ENCODE results near the gene CMTM1. TPM values are rescaled to one million over a fixed set of nuclear protein-coding genes. Genes with fewer than 3 reads are reported as not detected.
"Not testable (repeated sequence)": the region's sequence is repeated elsewhere in the genome, so short reads cannot be mapped to it uniquely, and the experiment has no call there.

The CMTM1 gene
- polyA plus RNA-seq, 2 donors: 0.14 to 0.22 TPM

- H3K4me1 ChIP-seq (ENCODE audit: control insufficient read depth in 2 of 2, insufficient read depth in 2 of 2, low read length in 1 of 2): no peaks in the 10 kb centered on the region
- peaks cover 0 to 3% of the 10 kb centered on the region in 2 donors for H3K36me3 ChIP-seq (ENCODE audit: control insufficient read depth in 2 of 2, insufficient read depth in 2 of 2, low read length in 1 of 2)
- no peak overlapping the region for H3K4me3 ChIP-seq (ENCODE audit: low read depth in 1 of 2, low read length in 2 of 2)
- H3K27me3 ChIP-seq (ENCODE audit: control insufficient read depth in 1 of 2, insufficient read depth in 2 of 2, low read length in 2 of 2): no peaks in the 10 kb centered on the region
- 87 to 89% methylated on average over 3 of the region's 3 CpGs for WGBS, 2 donors
- no peak overlapping the region for H3K27ac ChIP-seq (ENCODE audit: low read depth in 2 of 2, low read length in 1 of 2)
- H3K9me3 ChIP-seq (ENCODE audit: control insufficient read depth in 2 of 2, insufficient read depth in 1 of 2, low read depth in 1 of 2, low read length in 1 of 2): no peaks in the 10 kb centered on the region
Observed at GRCh38 chr16:66561381-66562080, 4.7 kb upstream of the CMTM1 start.

DNA sequence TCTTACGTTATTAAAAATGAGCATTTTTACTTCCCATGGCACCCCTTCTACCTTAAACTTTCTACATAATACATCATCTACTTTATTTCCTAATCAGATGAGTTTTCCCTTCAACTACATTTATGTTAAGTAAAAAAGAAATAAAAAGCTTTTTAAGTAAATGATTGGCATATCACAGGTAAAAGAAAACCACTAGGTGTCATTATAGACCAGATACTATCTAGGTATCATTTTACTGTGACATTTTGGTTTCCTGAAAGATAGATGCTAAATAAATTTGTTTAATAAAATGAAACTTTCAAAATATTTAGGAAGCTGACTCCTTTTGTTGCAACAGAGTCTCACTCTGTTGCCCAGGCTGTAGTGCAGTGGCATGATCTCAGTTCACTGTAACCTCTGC is 3.8 kb upstream of the CMTM1 start:
- Histone ChIP-seq H3K36me3 (ENCODE audit: control insufficient read depth in 2 of 2, insufficient read depth in 2 of 2, low read length in 1 of 2) (peaks cover 0 to 3% of the 10 kb centered on the region in 2 donors), H3K9me3 (ENCODE audit: control insufficient read depth in 2 of 2, insufficient read depth in 1 of 2, low read depth in 1 of 2, low read length in 1 of 2) (no peaks in the 10 kb centered on the region), H3K4me1 (ENCODE audit: control insufficient read depth in 2 of 2, insufficient read depth in 2 of 2, low read length in 1 of 2) (no peaks in the 10 kb centered on the region), H3K4me3 (ENCODE audit: low read depth in 1 of 2, low read length in 2 of 2) (no peak overlapping the region), H3K27me3 (ENCODE audit: control insufficient read depth in 1 of 2, insufficient read depth in 2 of 2, low read length in 2 of 2) (no peaks in the 10 kb centered on the region), H3K27ac (ENCODE audit: low read depth in 2 of 2, low read length in 1 of 2) (no peak overlapping the region)
- WGBS, 2 donors: 81 to 86% methylated on average over 1 of the region's 1 CpG

DNA sequence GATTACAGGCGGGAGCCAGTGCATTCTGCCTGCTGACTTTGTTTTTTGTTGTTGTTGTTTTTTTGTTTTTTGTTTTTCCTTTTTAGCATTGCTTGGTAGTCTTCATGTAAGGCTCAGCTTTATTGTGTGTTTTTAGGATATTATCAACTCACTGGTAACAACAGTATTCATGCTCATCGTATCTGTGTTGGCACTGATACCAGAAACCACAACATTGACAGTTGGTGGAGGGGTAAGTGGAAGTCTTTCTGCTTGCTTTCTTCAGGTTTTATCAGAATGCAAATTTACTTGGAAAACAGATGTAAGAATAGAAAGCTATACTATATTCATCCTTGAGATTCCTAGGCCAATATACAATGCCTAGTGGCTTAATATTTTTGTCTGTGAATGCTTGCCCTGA is 3.3 kb upstream of the CMTM1 start:
- no peak overlapping the region for H3K27ac ChIP-seq (ENCODE audit: low read depth in 2 of 2, low read length in 1 of 2)
- no peaks in the 10 kb centered on the region for H3K27me3 ChIP-seq (ENCODE audit: control insufficient read depth in 1 of 2, insufficient read depth in 2 of 2, low read length in 2 of 2)
- 81 to 86% methylated on average over 2 of the region's 2 CpGs for WGBS, 2 donors
- H3K36me3 ChIP-seq (ENCODE audit: control insufficient read depth in 2 of 2, insufficient read depth in 2 of 2, low read length in 1 of 2): peaks cover 0 to 3% of the 10 kb centered on the region in 2 donors
- H3K4me1 ChIP-seq (ENCODE audit: control insufficient read depth in 2 of 2, insufficient read depth in 2 of 2, low read length in 1 of 2): no peaks in the 10 kb centered on the region
- H3K9me3 ChIP-seq (ENCODE audit: control insufficient read depth in 2 of 2, insufficient read depth in 1 of 2, low read depth in 1 of 2, low read length in 1 of 2): no peaks in the 10 kb centered on the region
- no peak overlapping the region for H3K4me3 ChIP-seq (ENCODE audit: low read depth in 1 of 2, low read length in 2 of 2)

DNA sequence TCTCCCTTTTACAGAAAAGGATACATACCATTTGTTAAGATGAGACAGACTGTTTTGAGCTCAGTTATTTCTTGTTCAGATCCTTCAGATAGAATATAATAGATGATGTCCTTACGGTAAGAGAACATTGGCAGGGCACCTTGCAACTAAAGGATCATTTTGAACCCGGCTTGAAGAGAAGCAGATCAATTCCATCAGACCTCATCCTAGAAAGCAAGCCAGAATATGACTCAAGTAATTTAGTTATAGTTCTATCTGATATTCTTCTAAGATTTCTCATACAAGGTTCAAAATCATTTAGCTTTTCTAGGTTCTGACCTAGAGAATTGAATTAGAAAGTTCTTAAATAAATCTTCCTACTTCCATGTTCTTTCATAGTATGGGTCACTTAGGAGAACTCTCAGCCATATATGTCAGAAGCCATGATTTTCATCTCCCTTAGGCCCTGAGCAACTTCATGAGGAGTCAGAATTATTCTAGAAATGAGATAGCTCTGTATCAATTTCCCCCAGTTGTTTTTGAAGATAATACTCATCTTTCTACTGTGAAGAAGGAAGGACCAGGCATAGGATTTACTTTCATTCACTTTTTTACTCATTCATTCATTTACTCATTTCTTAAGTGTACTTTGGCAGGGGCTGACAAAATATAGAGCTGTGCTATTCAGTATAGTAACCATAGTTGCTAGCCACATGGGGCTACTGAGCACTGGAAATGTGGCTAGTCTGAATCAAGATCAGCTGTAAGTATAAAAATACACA is 2.5 kb upstream of the CMTM1 start:
- H3K9me3 ChIP-seq (ENCODE audit: control insufficient read depth in 2 of 2, insufficient read depth in 1 of 2, low read depth in 1 of 2, low read length in 1 of 2): no peaks in the 10 kb centered on the region
- H3K4me3 ChIP-seq (ENCODE audit: low read depth in 1 of 2, low read length in 2 of 2): no peak overlapping the region
- no peaks in the 10 kb centered on the region for H3K4me1 ChIP-seq (ENCODE audit: control insufficient read depth in 2 of 2, insufficient read depth in 2 of 2, low read length in 1 of 2)
- no peak overlapping the region for H3K27ac ChIP-seq (ENCODE audit: low read depth in 2 of 2, low read length in 1 of 2)
- H3K36me3 ChIP-seq (ENCODE audit: control insufficient read depth in 2 of 2, insufficient read depth in 2 of 2, low read length in 1 of 2): peaks cover 0 to 3% of the 10 kb centered on the region in 2 donors
- WGBS, 2 donors: 88 to 89% methylated on average over 2 of the region's 2 CpGs
- no peaks in the 10 kb centered on the region for H3K27me3 ChIP-seq (ENCODE audit: control insufficient read depth in 1 of 2, insufficient read depth in 2 of 2, low read length in 2 of 2)

- H3K4me1 ChIP-seq (ENCODE audit: control insufficient read depth in 2 of 2, insufficient read depth in 2 of 2, low read length in 1 of 2); H3K27ac ChIP-seq (ENCODE audit: low read depth in 2 of 2, low read length in 1 of 2); H3K4me3 ChIP-seq (ENCODE audit: low read depth in 1 of 2, low read length in 2 of 2); H3K27me3 ChIP-seq (ENCODE audit: control insufficient read depth in 1 of 2, insufficient read depth in 2 of 2, low read length in 2 of 2); H3K9me3 ChIP-seq (ENCODE audit: control insufficient read depth in 2 of 2, insufficient read depth in 1 of 2, low read depth in 1 of 2, low read length in 1 of 2); H3K36me3 ChIP-seq (ENCODE audit: control insufficient read depth in 2 of 2, insufficient read depth in 2 of 2, low read length in 1 of 2): not testable (repeated sequence)
- 91 to 96% methylated on average over 3 of the region's 3 CpGs for WGBS, 2 donors
Observed at GRCh38 chr16:66567270-66567669, 1.0 kb downstream of the CMTM1 start.

- Histone ChIP-seq H3K36me3 (ENCODE audit: control insufficient read depth in 2 of 2, insufficient read depth in 2 of 2, low read length in 1 of 2) (no peaks in the 10 kb centered on the region), H3K27me3 (ENCODE audit: control insufficient read depth in 1 of 2, insufficient read depth in 2 of 2, low read length in 2 of 2) (no peaks in the 10 kb centered on the region), H3K4me3 (ENCODE audit: low read depth in 1 of 2, low read length in 2 of 2) (no peak overlapping the region), H3K9me3 (ENCODE audit: control insufficient read depth in 2 of 2, insufficient read depth in 1 of 2, low read depth in 1 of 2, low read length in 1 of 2) (no peaks in the 10 kb centered on the region), H3K27ac (ENCODE audit: low read depth in 2 of 2, low read length in 1 of 2) (no peak overlapping the region), H3K4me1 (ENCODE audit: control insufficient read depth in 2 of 2, insufficient read depth in 2 of 2, low read length in 1 of 2) (no peaks in the 10 kb centered on the region)
- 94 to 97% methylated on average over 2 of the region's 2 CpGs for WGBS, 2 donors
Observed at GRCh38 chr16:66568355-66568754, 2.1 kb downstream of the CMTM1 start.

GRCh38 chr16:66569131-66569530 is 2.9 kb downstream of the CMTM1 start:
- Histone ChIP-seq H3K27me3 (ENCODE audit: control insufficient read depth in 1 of 2, insufficient read depth in 2 of 2, low read length in 2 of 2) (no peaks in the 10 kb centered on the region), H3K36me3 (ENCODE audit: control insufficient read depth in 2 of 2, insufficient read depth in 2 of 2, low read length in 1 of 2) (no peaks in the 10 kb centered on the region), H3K27ac (ENCODE audit: low read depth in 2 of 2, low read length in 1 of 2) (no peak overlapping the region), H3K4me3 (ENCODE audit: low read depth in 1 of 2, low read length in 2 of 2) (no peak overlapping the region), H3K4me1 (ENCODE audit: control insufficient read depth in 2 of 2, insufficient read depth in 2 of 2, low read length in 1 of 2) (no peaks in the 10 kb centered on the region), H3K9me3 (ENCODE audit: control insufficient read depth in 2 of 2, insufficient read depth in 1 of 2, low read depth in 1 of 2, low read length in 1 of 2) (no peaks in the 10 kb centered on the region)
- 96 to 100% methylated on average over 1 of the region's 1 CpG for WGBS, 2 donors

DNA sequence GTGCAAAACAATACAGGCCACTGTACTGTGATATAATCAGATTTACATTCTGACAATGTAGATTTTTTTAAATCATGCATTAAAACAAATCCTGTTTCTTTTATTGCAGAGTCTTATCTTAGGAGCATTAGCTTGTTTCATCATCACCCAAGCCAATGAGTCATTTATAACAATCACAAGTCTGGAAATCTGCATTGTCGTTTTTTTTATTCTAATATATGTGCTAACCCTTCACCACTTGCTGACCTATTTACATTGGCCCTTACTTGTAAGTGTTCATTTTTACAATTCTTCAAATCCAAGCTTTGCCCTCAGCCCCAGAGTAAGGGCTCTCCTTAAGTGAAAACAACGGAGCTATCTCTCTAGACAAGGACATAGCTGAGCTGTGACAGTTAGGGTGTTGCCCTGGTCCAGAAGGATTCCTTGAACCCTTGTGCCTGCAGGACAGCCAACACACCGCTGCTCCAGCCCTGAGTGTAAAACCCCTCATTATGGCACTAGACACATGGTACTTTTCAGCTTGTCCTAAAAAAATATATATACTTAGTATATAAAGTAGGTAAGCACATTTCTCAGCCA is 3.7 kb downstream of the CMTM1 start:
- no peaks in the 10 kb centered on the region for H3K36me3 ChIP-seq (ENCODE audit: control insufficient read depth in 2 of 2, insufficient read depth in 2 of 2, low read length in 1 of 2)
- 51 to 61% methylated on average over 3 of the region's 3 CpGs for WGBS, 2 donors

GRCh38 chr16:66572356-66572755 is 6.1 kb downstream of the CMTM1 start:
- H3K9me3 ChIP-seq (ENCODE audit: control insufficient read depth in 2 of 2, insufficient read depth in 1 of 2, low read depth in 1 of 2, low read length in 1 of 2): no peaks in the 10 kb centered on the region
- H3K4me1 ChIP-seq (ENCODE audit: control insufficient read depth in 2 of 2, insufficient read depth in 2 of 2, low read length in 1 of 2): peaks cover 0 to 3% of the 10 kb centered on the region in 2 donors
- H3K36me3 ChIP-seq (ENCODE audit: control insufficient read depth in 2 of 2, insufficient read depth in 2 of 2, low read length in 1 of 2): no peaks in the 10 kb centered on the region
- no peaks in the 10 kb centered on the region for H3K27me3 ChIP-seq (ENCODE audit: control insufficient read depth in 1 of 2, insufficient read depth in 2 of 2, low read length in 2 of 2)
- WGBS, 2 donors: 60 to 64% methylated on average over 2 of the region's 2 CpGs
- no peak overlapping the region for H3K27ac ChIP-seq (ENCODE audit: low read depth in 2 of 2, low read length in 1 of 2)
- H3K4me3 ChIP-seq (ENCODE audit: low read depth in 1 of 2, low read length in 2 of 2): no peak overlapping the region

More for the DNA sequence above, 3.7 kb downstream of the CMTM1 start:
- no peaks in the 10 kb centered on the region for H3K4me1 ChIP-seq (ENCODE audit: control insufficient read depth in 2 of 2, insufficient read depth in 2 of 2, low read length in 1 of 2)
- H3K4me3 ChIP-seq (ENCODE audit: low read depth in 1 of 2, low read length in 2 of 2): no peak overlapping the region
- no peak overlapping the region for H3K27ac ChIP-seq (ENCODE audit: low read depth in 2 of 2, low read length in 1 of 2)
- H3K9me3 ChIP-seq (ENCODE audit: control insufficient read depth in 2 of 2, insufficient read depth in 1 of 2, low read depth in 1 of 2, low read length in 1 of 2): no peaks in the 10 kb centered on the region
- H3K27me3 ChIP-seq (ENCODE audit: control insufficient read depth in 1 of 2, insufficient read depth in 2 of 2, low read length in 2 of 2): no peaks in the 10 kb centered on the region
